Skin of body (tissue), 2 donors: ENCODE data around the gene ARHGAP24. TPM values are rescaled to one million over a fixed set of nuclear protein-coding genes. Genes with fewer than 3 reads are reported as not detected.
"Not testable (repeated sequence)": the region's sequence is repeated elsewhere in the genome, so short reads cannot be mapped to it uniquely, and the experiment has no call there.

Source experiments
- DNase-seq: peaks from one replicate; lab custom pipeline; 2025; lab: John Stamatoyannopoulos, UW
- total RNA-seq: library from RNA; depleted of rRNA; stranded (reverse); fragments of >200 nt; gene quantifications from one replicate; pipeline ENCODE4 v1.2.3, GENCODE V29; 2014

The ARHGAP24 gene
- total RNA-seq, 1 donor from 2014 or later: 78.8 TPM

GRCh38 chr4:85951099-85951498 lies 476.1 kb downstream of the ARHGAP24 start:
- DNase-seq: no peak

GRCh38 chr4:85952528-85952927 lies 477.6 kb downstream of the ARHGAP24 start:
- no peak for DNase-seq

- no peak for DNase-seq
Observed at GRCh38 chr4:85952972-85953650, 478.2 kb downstream of the ARHGAP24 start.

- no peak for DNase-seq
Observed at GRCh38 chr4:85953651-85954018, 478.7 kb downstream of the ARHGAP24 start.

- no peak for DNase-seq
Observed at GRCh38 chr4:85955620-85956292, 480.8 kb downstream of the ARHGAP24 start.

- DNase-seq: no peak
Observed at GRCh38 chr4:85956293-85956945, 481.5 kb downstream of the ARHGAP24 start.

- DNase-seq: no peak
Observed at GRCh38 chr4:85961887-85962286, 486.9 kb downstream of the ARHGAP24 start.

GRCh38 chr4:85963231-85963630 lies 488.3 kb downstream of the ARHGAP24 start:
- DNase-seq: peak; percentile 62

GRCh38 chr4:85964298-85964697 lies 489.3 kb downstream of the ARHGAP24 start:
- DNase-seq: no peak

- DNase-seq: not testable (repeated sequence)
Observed at GRCh38 chr4:85965017-85965416, 490.1 kb downstream of the ARHGAP24 start.

GRCh38 chr4:85965529-85965928 lies 490.6 kb downstream of the ARHGAP24 start:
- DNase-seq: no peak

GRCh38 chr4:85966373-85966772 lies 491.4 kb downstream of the ARHGAP24 start:
- peak; percentile 89 for DNase-seq

GRCh38 chr4:85967872-85968271 lies 492.9 kb downstream of the ARHGAP24 start:
- no peak for DNase-seq

- DNase-seq: peak; percentile 75
Observed at GRCh38 chr4:85968945-85969819, 494.2 kb downstream of the ARHGAP24 start.

GRCh38 chr4:85970535-85970934 lies 495.6 kb downstream of the ARHGAP24 start:
- no peak for DNase-seq

GRCh38 chr4:85979276-85979675 lies 504.3 kb downstream of the ARHGAP24 start:
- DNase-seq: no peak

- DNase-seq: no peak
Observed at GRCh38 chr4:85986266-85986665, 511.3 kb downstream of the ARHGAP24 start.

GRCh38 chr4:85993641-85994040 lies 518.7 kb downstream of the ARHGAP24 start:
- DNase-seq: no peak

- DNase-seq: no peak
Observed at GRCh38 chr4:85994576-85994975, 519.6 kb downstream of the ARHGAP24 start.

GRCh38 chr4:85995361-85995760 lies 520.4 kb downstream of the ARHGAP24 start:
- no peak for DNase-seq

- no peak for DNase-seq
Observed at GRCh38 chr4:86001591-86001990, 526.6 kb downstream of the ARHGAP24 start.

GRCh38 chr4:86004030-86004429 lies 529.1 kb downstream of the ARHGAP24 start:
- no peak for DNase-seq
